Fibroblast of skin of right quadriceps (primary cell): ENCODE data around the gene THSD7A.
A peak's percentile ranks its signal among the peaks of the same experiment; 100 is the strongest.
"Not testable (repeated sequence)": the region's sequence is repeated elsewhere in the genome, so short reads cannot be mapped to it uniquely, and the experiment has no call there.

Experiments
- DNase-seq: peaks from one replicate; pipeline ENCODE4 v3.0.0-alpha.2; 2013

Gene THSD7A

DNA sequence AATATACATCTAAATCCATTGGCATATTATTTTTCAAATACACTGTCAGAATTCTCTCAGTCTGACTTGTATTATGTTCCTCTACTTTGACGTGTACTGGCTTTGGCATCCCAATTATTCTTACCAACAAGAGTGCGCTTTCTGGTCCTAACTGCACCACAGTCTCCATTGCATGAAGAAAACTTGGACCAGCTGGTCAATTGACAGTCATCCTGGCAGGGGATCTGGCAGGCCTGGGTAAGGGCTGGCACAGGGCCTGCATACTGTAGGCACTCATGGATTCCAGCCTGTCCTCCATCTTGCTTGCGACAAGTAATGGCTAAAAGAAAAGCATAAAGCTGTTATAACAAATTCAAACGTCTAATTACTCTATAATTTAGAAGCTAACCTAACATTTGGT lies 384.9 kb downstream of the THSD7A start:
- DNase-seq: no peak

DNA sequence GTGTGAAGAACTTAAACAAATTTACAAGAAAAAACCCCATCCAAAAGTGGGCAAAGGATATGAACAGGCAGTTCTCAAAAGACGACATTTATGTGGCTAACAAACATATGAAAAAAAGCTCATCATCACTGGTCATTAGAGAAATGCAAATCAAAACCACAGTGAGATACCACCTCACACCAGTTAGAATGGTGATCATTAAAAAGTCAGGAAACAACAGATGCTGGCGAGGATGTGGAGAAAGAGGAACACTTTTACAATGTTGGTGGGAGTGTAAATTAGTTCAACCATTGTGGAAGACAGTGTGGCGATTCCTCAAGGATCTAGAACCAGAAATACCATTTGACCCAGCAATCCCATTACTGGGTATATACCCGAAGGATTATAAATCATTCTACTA lies 388.1 kb downstream of the THSD7A start:
- not testable (repeated sequence) for DNase-seq

DNA sequence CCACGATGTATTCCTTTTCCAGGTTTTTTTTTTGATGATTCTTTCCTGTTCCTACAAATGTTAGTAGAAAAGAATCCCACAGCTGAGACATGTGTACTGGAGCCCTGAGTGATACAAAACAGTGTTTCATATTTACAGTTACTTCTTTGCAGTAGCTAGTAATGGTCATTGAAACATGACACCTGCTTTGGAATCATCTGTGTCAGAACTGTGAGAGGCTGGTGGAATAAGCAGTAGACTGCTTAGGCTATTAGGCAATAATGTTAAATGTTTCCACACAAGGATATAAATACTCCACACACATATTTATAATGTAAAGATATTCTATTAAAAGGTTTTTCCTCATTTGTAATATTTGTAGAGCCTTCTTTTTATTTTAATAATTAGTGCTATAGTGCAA lies 394.0 kb downstream of the THSD7A start:
- DNase-seq: peak; percentile 49

DNA sequence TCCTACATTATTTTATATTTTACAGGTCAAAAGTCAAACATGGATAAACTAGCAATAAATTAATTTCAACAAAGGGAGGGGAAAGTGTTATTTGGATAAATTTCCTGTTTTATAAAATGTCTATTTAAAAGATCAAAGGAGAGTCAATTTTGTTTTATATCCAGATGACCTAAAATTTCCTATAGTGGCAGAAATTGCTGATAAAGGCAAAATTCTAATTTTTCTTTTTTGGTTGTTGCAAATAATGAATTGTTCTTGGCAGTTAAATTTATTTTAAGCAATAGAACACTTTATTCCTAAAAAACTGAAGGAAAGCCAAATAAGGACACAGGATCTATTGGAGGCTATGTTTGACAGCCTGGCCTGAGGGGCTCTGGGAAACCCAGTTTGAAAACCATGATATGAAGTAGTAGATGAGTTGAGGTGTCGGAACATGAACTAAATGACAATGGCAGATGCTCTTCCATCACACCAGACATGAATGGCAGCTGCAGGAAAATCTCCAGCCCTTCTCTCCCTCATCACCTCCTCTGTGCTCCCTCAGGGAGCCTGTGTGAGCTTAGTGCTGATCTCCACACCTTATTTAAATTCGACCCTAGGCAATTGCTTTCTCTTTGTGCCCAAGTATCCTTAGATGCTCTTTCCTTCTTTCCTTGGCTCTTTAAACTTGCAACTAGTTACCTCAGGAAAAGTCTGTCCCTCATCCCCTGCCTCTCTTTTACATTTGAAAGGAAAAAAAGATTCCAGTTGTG lies 395.0 kb downstream of the THSD7A start:
- DNase-seq: no peak

DNA sequence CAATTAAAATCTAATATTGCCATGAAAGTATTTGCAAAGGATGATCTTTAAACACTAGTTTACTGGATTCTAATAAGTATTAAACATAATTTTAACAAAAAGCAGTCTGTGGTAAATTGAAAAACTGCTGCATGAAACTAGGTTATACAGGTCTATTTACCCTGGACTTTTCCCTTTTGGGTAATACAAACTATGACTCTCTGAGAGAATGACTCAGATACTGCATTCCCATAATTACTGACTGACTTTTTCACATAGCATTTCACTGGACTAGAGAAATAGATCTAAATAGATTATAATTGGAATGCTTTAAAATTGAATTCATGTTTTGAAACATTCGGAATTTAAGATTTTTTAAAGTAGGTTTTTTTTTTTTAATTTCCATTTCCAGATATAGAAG lies 395.7 kb downstream of the THSD7A start:
- DNase-seq: peak; percentile 24

DNA sequence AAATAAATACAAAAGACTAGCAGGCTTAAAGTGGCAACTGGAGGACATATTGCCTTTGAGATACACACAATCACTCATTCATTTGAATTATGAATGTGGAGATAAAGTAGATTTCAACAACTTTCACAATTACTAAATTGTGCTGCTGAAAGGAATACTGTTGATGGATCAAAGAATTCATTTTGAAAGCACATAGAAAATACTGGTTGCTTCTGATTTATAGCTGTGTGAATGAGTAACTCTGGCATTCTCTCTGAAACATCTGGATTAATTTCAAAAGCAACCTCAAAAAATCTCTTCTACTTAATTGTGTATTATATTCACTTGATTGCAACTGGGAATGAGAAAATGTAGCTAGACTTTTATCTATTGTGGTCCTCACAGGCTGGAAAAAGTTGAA lies 397.6 kb downstream of the THSD7A start:
- DNase-seq: peak; percentile 48

DNA sequence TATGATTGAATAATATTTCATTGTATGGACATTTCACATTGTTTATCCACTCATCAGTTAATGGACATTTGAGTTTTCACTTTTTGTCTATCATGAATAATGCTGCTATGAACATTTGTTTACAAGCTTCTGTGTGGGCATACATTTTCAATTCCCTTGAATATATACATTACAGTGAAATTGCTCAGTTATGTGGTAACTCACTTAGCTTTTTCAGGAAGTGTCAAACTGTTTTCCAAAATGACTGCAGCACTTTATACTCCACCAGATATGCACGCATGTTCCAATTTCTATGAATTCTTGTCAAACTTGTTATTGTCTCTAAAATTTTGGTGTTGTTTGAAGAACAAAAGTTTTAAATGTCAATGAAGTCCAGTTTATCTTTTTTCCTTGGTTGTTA lies 401.2 kb downstream of the THSD7A start:
- DNase-seq: no peak

DNA sequence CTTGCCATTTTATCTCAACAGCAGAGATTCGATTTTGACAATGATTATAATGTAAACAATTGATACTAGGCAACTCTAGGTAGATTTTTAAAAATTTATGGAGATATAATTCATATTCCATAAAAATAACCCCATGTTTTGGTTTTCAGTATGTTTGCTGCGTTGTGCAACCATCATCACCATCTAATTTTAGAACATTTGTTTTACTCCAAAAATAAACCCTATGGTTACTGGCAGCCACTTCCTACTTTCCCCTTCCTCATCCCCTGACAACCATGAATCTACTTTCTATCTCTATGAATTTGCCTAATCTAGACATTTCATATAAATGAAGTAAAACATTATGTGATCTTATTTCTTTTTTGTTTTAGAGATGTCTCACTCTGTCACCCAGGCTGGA lies 401.9 kb downstream of the THSD7A start:
- no peak for DNase-seq

DNA sequence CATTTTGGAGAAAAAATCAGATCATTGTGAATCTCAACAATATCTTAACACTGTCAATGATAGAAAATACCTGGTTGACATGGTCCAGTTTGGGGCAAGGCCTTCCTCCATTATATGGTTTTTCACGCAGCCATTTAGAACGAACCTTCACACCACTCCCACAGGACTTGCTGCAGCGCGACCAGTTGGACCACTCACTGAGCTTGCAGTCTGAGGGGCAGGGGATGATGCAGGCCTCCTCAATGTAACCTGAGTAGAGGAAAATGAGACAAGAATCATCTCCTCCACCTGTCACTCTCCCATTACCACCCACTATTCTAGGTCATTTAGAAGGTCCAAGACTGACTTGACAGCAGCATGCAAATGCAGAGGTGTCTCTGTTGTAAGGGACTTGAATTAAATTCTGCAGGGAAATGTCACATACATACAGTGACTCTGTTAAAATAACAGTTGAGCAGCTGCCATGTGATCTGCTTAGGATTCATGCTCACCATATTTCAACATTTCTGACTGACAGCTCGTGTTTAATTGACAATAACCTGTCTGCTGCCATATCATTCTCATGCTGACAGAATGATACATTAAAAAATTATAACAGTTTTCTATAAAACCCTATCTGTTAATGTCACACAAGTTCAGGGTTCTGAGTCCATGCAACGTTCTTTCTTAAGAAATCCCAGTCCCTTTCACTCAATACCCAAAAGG lies 403.0 kb downstream of the THSD7A start:
- DNase-seq: no peak

DNA sequence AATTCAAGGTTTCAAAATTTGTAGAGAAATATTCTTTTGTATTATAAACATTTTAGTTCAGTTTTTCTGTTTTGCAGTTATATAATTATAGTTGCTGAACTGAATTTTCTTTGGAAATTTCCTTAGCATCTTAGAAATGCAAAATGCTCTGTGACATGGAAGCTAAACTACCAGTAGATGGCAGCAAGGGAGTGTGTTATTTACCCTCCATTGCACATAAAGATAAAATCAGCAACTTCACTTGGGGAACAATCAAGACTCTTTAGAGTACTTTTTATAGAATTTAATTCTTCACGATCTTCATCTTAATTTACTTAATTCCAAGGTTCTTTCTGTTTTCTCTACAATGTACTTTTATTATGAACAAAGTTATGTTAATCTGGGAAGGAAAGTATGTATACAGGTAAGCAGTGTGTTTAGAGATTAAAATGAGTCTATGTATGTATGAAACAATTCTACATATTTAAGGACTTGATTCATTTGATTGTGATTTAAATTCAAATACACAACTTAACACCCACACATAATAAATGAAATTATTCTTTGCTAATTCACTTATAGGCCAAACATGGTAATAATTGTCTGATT lies 404.2 kb downstream of the THSD7A start:
- DNase-seq: peak; percentile 54

DNA sequence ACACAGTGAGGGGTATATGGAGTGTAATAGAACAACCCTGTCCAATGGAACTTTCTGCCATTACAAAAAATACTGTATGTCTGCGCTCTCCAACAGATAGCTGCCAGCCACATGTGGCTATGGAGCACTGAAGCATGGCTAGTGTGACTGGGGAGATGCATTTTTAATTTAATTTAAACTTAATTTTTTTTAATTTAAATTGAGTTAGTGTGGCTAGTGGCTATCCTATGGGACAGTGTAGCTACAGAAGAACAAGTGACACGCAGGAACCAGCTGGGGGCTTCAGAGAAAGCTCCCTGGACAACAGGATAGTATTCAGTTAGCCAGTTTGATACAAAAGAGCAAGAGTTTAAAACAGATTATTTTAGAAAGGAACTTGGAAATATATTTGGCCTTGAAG lies 408.0 kb downstream of the THSD7A start:
- no peak for DNase-seq

DNA sequence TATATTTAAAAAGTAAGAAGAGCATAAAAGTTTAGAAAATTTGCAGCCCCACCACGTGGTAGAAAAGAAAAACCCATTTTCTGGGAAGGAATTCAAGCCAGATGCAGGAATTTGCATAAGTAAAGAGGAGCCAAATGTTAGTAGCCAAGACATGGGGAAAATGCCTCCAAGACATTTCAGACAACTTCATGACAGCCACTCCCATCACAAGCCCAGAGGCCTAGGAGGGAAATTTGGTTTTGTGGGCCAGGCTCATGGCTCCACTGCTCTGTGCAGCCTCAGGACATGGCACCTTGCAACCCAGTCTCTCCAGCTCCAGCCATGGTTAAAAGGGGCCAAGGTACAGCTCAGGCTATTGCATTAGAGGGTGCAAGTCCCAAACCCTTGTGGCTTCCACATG lies 411.9 kb downstream of the THSD7A start:
- no peak for DNase-seq

DNA sequence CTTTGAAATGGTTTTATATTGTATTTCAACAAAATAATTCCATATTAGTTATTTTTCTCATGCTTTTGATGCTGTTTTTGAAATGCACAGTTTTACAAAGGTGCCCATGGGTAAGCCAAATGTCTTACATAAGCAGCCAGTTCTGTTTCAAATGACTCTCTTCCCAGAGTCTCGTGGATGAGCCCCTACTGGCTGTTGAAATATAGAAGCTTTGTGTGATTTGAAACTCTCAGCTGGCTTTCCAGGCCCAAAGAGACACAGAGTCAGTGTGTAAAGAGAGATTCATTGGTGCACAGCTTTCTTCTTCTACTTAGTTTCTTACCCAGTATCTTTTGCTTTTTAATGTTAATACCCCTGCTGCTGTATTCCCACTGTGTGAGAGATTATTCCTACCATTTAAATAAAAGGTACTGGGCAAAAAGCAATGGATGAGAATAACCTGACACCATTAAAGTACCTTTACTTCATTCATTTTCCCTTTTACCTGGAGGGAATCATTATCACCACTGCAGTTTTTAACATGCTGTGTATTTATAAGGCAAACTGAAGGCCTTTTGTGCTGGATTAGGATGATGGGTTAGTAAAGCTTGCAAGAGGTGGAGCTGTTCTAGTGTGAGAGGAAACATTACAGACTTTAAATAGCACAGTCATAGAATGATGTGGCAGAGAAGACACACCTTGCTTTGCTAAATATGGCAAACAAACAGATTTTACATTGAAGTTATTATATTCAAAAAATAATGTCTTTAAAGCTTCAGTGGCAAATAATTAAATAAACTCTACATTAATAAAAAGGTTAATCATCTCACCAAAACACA lies 415.1 kb downstream of the THSD7A start:
- DNase-seq: no peak

DNA sequence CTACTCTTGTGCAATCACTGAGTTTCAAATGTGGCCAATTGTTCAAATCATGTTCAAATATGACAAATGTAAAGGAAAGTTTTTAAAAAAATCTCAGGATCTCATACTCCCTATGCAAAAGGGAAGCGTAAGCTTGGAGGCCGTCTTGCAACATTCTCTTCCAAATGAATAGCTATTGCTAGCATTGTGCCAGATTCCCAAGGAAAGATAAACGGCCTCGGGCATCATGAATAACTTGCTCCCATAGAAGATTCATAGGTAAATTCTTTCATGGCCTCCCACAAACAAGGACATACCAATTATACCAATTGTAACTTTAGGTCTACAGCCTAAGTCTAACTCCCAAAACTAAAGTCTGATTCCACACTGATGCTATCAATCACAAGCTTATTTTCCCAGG lies 416.9 kb downstream of the THSD7A start:
- no peak for DNase-seq

DNA sequence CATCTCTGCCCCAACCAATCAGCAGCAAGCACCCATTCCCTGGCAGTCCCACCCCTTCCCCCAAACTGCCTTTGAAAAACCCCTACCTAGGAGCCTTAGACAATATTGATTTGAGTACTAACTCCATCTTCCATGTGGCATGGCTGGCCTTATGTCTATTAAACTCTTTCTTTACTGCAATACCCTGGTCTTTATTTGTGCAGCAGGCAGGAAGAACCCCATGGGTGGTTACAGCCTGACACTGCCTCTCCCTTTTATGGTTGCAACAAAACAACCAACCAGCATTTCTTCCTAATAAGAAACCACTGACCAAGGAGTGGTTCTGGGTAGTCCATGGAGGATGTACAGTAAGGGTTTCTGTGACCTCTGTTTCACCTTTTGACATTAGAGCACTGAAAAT lies 418.1 kb downstream of the THSD7A start:
- no peak for DNase-seq

DNA sequence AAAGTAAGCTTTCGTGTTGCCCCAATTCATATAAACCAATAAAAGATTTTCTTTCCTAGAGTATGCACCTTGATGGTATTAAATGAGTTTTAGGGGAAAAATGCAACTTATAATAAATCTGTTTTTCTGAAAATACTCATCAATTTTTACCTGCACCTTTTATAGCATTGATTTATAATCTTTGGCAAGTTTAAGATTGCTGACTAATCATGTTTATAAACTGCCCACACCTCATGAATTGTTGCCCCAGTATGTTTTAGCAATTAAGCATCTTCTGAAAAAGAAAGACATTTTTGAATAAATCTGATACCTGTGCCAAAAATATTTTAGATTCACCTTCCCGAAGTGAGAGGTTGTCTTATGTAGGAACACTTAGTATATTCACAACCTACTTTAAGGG lies 420.0 kb downstream of the THSD7A start:
- DNase-seq: no peak

DNA sequence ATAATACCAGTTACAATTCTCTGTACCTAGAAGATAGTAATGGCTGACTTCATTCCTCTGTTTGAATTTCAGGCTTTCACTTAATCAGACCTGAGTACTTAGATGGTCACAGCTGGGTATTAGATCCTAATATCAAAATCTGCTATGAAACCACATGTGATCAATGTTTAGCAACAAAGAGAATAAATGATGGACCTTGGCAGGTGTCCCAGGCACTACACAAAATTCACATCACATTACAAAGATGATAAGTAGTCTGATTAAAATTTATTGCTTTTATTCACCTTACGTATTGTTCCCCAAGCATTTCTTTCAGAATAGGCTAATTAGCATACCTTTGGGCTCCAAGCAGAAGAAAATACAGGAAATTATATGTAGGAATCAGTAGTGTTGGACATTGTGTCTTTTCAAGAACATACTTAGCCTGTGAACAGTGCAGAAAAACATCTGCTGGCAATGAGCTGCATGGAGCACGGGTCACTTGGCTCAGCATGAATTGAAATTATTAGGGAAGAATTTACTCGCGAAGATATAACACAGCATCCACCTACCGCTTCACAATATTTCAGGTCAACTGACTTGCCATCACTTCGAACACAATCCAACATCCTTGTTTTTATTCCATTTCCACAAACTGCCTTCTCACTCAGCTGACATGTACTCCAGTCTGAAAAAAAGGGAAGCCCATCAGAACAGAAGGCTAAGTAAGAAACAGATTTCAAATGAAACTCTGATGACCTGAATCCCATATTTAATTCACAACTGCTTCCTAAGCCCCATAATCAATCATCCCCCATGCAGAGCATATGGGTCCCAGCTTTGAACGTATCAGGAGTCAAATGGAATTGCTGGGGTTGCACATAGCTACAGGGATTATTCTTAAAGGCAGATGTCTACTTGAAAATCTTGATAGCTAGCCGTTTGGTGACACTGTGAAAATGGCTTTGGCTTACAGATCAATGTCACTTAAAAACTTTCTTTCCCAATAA lies 421.0 kb downstream of the THSD7A start:
- no peak for DNase-seq

DNA sequence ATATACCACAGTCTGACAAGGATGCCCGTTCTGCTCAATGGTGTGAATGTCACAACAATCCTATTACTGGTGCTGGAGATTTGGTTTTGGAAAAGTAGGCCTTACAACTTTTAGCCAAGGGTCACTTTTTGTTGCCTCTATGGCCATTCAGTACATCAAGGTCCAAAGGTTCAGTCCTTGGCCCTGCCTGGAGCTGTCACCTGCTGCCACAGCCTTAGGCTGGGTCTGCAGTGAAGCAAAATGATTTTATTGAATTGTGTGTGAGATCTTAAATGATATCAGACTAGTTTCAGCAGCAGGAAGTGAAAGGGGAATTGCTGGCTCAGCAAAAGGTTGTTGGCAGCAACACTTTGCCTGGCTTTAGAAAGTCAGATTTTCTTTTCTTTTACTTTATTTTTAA lies 427.6 kb downstream of the THSD7A start:
- no peak for DNase-seq

DNA sequence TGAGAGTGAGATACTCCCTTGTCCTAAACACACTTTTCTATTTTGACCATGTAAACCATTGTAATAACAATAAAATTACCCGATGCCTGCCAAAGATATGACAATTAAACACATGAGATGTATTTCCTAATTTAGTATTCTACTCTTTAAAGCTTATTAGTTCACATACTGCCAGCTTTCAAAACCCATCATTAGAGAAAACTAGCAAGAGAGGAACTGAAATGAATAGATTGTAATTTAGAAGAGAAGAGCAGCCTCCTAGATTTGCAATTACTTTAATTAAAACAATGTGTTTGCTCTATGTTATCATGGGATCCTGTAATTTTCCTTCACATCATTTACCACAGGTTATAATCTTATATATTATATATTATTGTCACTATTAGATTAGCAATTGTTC lies 428.2 kb downstream of the THSD7A start:
- no peak for DNase-seq

DNA sequence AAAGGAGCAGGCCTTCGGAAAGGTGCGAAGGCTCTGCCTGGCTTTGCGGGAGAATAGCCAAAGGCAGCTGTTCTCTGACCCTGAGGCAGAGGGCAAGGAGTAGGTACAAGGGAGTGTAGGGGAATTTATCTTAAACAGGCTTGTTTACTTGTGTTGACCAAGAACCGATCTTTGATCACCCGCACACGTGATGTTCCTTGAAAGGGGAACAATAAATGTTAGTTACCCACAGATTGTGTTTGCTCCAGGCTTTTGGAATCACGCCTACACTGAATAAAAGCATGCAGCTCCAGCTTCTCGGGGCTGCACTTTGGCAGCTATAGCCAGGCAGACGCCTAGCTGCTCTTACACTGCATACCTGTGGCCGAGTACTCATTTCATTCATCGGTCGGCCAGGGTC lies 437.6 kb downstream of the THSD7A start:
- no peak for DNase-seq

DNA sequence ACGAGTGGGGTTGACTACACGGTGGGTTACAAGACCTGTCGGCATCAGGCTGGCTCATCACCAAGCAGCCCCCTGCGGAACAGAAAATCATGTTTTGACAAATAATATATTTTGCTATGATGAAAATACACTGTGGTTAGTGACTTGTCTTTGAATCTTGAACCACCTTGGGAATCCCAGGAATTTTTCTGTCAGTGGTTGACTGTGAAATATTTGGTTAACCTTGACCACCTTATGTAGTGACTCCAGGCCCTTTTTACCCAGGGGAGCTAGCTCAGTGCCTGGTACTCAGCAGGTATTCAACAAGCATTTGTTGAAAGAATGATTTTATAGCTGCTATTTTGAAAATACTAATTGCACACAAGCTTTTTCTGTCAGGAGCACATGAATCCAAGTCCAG lies 452.4 kb downstream of the THSD7A start:
- no peak for DNase-seq

DNA sequence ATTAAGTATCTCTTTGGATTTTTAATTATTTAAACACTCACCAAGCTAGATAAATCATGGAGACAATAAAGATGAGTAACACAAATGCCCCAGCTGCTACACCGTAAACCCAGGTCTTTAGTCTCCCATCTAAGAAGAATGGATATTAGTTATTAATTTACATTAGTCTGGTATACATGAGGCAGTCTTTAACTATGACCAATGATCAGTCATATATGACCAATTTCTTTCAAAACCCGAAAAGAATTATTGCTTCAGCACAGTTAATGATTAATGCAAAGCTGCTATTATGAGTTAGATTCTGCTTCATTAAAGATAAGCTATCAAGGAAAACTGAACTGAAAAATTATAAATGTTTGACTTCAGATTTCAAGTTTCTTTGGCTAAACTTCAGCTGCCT lies 455.5 kb downstream of the THSD7A start:
- no peak for DNase-seq
